Adrenal gland (tissue), 5 donors: ENCODE results near the gene ACTL7B.

Source experiments
- CTCF ChIP-seq, 6 experiments: fragments of 450-650 bp in 4 of 6; fragments of 200-600 bp in 2 of 6; sonication (generic) in 1 of 6; IDR thresholded peaks; 1 replicate in 5 of 6; 2 replicates in 1 of 6; pipeline versions ENCODE4 v1.5.1 to v1.8.0; 2016 to 2021; ENCODE audit warnings: antibody characterized with exemption in 6 of 6, mild to moderate bottlenecking in 2 of 6, moderate library complexity in 1 of 6
- POLR2A ChIP-seq, 2 donors: fragments of 450-650 bp; IDR thresholded peaks; one replicate each; pipeline ENCODE4 v1.6.1; 2017; ENCODE audit warnings: antibody characterized with exemption in 2 of 2, mild to moderate bottlenecking in 2 of 2, moderate library complexity in 1 of 2
- donor health status: DM: no; HTN: no; CAD: no.

DNA sequence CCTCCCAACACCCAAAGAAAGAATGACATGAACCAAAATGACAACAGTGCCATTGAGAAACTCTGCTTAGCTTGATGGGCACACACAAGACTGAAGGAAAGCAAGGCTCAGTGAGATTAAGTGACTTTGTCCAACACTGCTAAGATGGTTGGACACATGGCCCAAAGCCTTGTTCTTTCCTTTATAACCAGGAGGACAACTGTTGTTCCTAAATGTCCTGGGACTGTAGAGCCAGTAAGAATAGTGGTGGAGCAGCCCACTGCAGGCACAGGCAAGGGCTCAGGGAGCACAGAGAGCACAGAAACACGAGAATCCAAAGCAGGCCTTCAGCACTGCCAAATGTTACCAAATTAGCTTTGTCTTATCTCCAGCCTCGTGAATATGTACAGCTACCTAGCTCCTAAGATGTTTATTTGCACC, 10.2 kb upstream of the ACTL7B start:
- TF ChIP-seq CTCF (IDR thresholded peaks at IDR 0.05), result no peak
- TF ChIP-seq POLR2A (IDR thresholded peaks at IDR 0.05), result no peak
